Mesenteric fat pad (tissue), 1 donor: ENCODE data around the gene FMO4. TPM values are rescaled to one million over a fixed set of nuclear protein-coding genes. Genes with fewer than 3 reads are reported as not detected.
"Not testable (repeated sequence)": the region's sequence is repeated elsewhere in the genome, so short reads cannot be mapped to it uniquely, and the experiment has no call there.

Experiments
- DNase-seq: peaks from one replicate; pipeline ENCODE4 v3.0.0-alpha.2; 2020; ENCODE audit warnings: low spot score
- total RNA-seq: library from RNA; stranded (reverse); fragmentation: NEBNext Ultra II Directional; extraction: Animal tissue kit (Norgen Biotek cat#: 25700); gene quantifications from one replicate; pipeline ENCODE4 v1.2.1, GENCODE V29; 2021
- donor health status: DM: yes; HTN: yes; CAD: no.

Gene FMO4
- total RNA-seq, 1 donor from 2014 or later, result 3.6 TPM

- no peak for DNase-seq
Measured at GRCh38 chr1:171381866-171382210, 67.9 kb downstream of the FMO4 start.

- no peak for DNase-seq
Measured at GRCh38 chr1:171384496-171384895, 70.5 kb downstream of the FMO4 start.

DNA sequence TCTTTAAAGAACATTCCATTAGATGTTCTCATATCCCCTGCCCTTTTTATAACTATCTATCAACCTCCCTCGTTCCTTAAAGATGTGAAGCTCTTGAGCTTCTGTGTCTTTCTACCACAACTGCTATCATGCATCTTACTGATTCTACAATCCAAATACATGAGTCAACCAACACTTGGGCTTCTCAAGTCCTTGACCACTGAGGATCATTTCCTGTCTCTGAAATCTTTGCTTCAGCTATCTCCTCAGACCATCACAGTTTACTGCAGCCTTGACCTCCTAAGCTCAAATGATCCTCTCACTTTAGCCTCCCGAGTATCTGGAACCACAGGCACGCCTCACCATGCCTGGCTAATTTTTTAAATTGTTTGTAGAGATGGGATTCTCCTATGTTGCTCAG lies 75.2 kb downstream of the FMO4 start:
- no peak for DNase-seq

DNA sequence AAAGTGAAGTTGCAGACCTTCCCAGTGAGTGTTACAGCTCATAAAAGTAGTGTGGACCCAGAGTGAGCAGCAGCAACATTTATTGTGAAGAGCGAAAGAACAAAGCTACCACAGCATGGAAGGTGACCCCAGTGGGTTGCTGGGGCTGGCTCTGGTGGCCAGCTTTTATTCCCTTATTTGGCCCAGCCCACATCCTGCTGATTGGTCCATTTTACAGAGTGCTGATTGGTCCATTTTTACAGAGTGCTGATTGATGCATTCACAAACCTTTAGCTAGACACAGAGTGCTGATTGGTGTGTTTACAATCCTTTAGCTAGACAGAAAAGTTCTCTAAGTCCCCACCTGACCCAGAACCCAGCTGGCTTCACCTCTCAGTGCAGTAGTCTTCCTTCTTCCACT lies 76.8 kb downstream of the FMO4 start:
- not testable (repeated sequence) for DNase-seq

Other genes with a start within 250 kb of the FMO4 start
- gene FMO3, start 223.3 kb upstream of the FMO4 start, total RNA-seq, result 2.3 TPM
- gene FMO2, start 128.9 kb upstream of the FMO4 start, total RNA-seq, result 45.2 TPM
- gene FMO1, start 65.7 kb upstream of the FMO4 start, total RNA-seq, result 0.58 TPM
- 139 TPM for gene PRRC2C, start 171.3 kb downstream of the FMO4 start, total RNA-seq